Measurements from ENCODE around the gene ZNF688. TPM values are rescaled to one million over a fixed set of nuclear protein-coding genes. Genes with fewer than 3 reads are reported as not detected.
A peak's percentile ranks its signal among the peaks of the same experiment; 100 is the strongest.

The ZNF688 gene
- total and polyA plus RNA-seq, 9 donors, result 10.3 to 31.2 (median 15.4) TPM

- H3K4me1 ChIP-seq (ENCODE audit: insufficient read depth), result no peaks in the 10 kb centered on the region
- DNase-seq, result no peak
- TF ChIP-seq POLR2A (IDR thresholded peaks at IDR 0.05) (no peak), CTCF (IDR thresholded peaks at IDR 0.05) (no peak), EP300 (IDR thresholded peaks at IDR 0.05) (no peak)
- H3K27me3 ChIP-seq, result no peaks in the 10 kb centered on the region
- H3K27ac ChIP-seq, result no peak overlapping the region
- H3K4me3 ChIP-seq, result no peak overlapping the region
- intact Hi-C loops (cut with DNase I), result loop anchor here in 1 of 4 donors (10.0 kb wide), 1 partner anchor 131 kb away; no protein-coding TSS in a partner anchor
- H3K9me3 ChIP-seq, result no peaks in the 10 kb centered on the region
- whole genome bisulfite sequencing, 3 donors, result 55 to 65% (median 59%) methylated on average over 10 of the region's 10 CpGs
- H3K36me3 ChIP-seq, result no peaks in the 10 kb centered on the region
Observed at GRCh38 chr16:30556125-30556473, 15.4 kb downstream of the ZNF688 start.

DNA sequence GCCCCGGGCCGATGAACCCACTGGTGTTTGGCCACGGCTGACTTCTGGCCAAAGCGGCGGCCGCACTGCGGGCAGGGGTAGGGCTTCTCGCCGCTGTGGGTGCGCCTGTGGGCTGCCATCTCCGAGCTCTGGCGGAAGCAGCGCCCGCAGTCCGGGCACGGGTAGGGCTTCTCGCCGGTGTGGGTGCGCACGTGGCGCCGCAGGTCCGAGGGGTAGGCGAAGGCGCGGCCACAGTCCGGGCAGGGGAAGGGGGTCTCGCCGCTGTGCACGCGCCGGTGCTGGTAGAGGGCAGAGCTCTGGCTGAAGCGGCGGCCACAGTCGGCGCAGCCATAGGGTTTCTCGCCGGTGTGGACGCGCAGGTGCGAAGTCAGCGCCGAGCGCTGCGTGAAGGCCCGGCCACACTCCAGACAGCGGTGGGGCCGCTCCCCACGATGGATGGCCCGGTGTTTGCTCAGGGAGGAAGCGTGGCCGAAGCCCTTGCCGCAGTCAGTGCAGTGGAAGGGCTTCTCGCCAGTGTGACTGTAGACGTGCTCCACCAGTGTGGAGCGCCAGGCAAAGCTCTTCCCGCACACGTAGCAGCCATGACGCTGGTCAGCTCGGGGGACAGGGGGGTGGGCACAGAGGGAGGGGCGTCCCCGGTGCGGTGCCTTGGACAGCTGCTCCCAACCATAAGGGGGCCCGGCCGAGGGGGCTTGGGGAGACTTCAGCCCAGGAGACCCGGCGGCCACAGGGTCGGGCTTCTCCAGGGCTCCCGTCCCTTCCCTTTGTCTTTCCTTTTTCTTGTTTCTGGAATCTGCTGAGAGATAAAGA is 16.0 kb downstream of the ZNF688 start:
- Histone ChIP-seq H3K27me3 (no peaks in the 10 kb centered on the region), H3K36me3 (no peaks in the 10 kb centered on the region), H3K27ac (no peak overlapping the region), H3K9me3 (no peaks in the 10 kb centered on the region), H3K4me3 (no peak overlapping the region), H3K4me1 (ENCODE audit: insufficient read depth) (no peaks in the 10 kb centered on the region)
- whole genome bisulfite sequencing, 3 donors, result 93 to 95% (median 93%) methylated on average over 61 to 69 of the region's 69 CpGs
- peak in 2 of 5 donors; percentile 41 to 43 for DNase-seq
- no peak for TF ChIP-seq CTCF (IDR thresholded peaks at IDR 0.05)
- intact Hi-C loops (cut with DNase I), result loop anchor here in 1 of 4 donors (10.0 kb wide), 1 partner anchor 131 kb away; no protein-coding TSS in a partner anchor

DNA sequence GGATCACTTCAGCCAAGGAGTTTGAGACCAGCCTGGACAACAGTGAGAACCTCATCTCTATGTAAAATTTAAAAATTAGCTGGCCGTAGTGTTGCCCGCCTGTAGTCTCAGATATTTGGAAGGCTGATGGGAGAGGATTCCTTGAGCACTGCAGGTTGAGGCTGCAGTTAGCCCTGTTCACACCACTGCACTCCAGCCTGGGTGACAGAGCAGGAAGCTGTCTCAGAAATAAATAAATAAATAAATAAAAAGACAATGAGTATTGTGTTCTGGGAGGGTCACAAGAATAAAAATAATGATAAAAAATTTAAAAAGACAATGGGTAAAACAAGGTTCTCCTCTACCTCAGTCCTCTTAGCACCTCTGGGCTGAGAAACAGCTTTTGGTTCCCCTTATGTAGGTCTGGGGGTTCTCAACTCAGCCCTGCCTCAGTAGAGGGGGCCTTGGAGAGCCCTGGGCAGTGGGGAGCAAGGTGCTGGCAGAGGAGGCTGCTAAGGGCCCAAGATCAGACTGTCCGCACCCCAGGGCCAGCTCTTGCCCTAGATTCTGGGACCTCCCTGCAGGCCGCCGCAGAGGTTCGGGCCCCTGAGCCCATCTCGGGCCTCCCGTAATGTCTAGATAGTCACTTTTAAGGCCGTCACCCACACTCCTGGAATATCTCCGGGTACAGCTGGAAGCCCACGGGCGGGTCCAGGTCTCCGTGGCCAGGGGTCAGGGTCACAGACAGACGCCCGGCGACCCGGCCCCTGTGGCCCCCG is 16.8 kb downstream of the ZNF688 start:
- Histone ChIP-seq H3K36me3 (no peaks in the 10 kb centered on the region), H3K4me1 (ENCODE audit: insufficient read depth) (no peaks in the 10 kb centered on the region), H3K9me3 (no peaks in the 10 kb centered on the region), H3K27me3 (no peaks in the 10 kb centered on the region), H3K27ac (no peak overlapping the region), H3K4me3 (no peak overlapping the region)
- intact Hi-C loops (cut with DNase I), result loop anchor here in 1 of 4 donors (10.0 kb wide), 1 partner anchor 130 kb away; no protein-coding TSS in a partner anchor
- DNase-seq, result peak in 1 of 5 donors; percentile 37
- 88 to 93% (median 93%) methylated on average over 18 of the region's 18 CpGs for WGBS, 3 donors
- TF ChIP-seq CTCF (IDR thresholded peaks at IDR 0.05) (no peak), POLR2A (IDR thresholded peaks at IDR 0.05) (no peak), EP300 (IDR thresholded peaks at IDR 0.05) (no peak)

DNA sequence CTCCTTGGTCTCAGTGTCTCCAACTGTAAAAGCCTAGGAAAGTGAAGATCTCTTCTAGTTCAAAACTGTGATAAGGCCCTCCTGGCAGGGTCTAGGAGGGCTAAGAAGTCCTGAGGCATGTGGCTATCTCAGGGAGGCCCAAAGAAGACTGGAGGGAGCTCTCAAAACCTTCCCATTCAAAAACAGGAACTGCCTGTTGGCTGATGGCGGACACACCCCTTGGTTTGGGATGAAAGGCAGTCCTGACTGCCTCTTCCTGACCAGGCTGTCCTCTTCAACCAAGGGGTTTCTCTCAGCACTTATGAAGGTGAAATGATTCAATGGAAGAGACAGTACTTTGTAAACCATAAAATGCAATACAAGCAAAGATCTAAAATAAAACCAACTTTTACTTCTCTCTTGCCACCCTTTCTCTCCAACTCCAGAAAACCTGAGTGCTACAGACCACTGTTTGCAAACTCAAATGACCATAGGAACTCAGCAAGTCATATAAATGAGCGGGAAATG is 18.1 kb downstream of the ZNF688 start:
- no peak for DNase-seq
- Histone ChIP-seq H3K27me3 (no peaks in the 10 kb centered on the region), H3K27ac (no peak overlapping the region), H3K36me3 (no peaks in the 10 kb centered on the region), H3K9me3 (no peaks in the 10 kb centered on the region), H3K4me1 (ENCODE audit: insufficient read depth) (no peaks in the 10 kb centered on the region), H3K4me3 (no peak overlapping the region)
- no peak for TF ChIP-seq POLR2A (IDR thresholded peaks at IDR 0.05)
- no peak for TF ChIP-seq CTCF (IDR thresholded peaks at IDR 0.05)
- no peak for TF ChIP-seq EP300 (IDR thresholded peaks at IDR 0.05)
- WGBS, 3 donors, result 86 to 96% (median 92%) methylated on average over 2 of the region's 2 CpGs
- intact Hi-C loops (cut with DNase I), result loop anchor here in 1 of 4 donors (10.0 kb wide), 1 partner anchor 129 kb away; no protein-coding TSS in a partner anchor
